IMR-90 (cell line): Measurements from ENCODE around the gene GTF2H3. TPM values are rescaled to one million over a fixed set of nuclear protein-coding genes. Genes with fewer than 3 reads are reported as not detected.

ENCODE experiments used
- ATAC-seq: fragments of 200-7000 bp; cut with Tn5 transposase; 2 replicates; pipeline ENCODE4 v1.9.1; 2020; ENCODE audit warnings: low read depth, mild to moderate bottlenecking, moderate library complexity
- BruUV-seq: library from RNA; stranded (reverse); fragments of 400-500 nt; replicated peaks from 2 replicates; lab custom pipeline; 2021; lab: Mats Ljungman, UMichigan
- CTCF ChIA-PET: fragments of 300-600 bp; formaldehyde crosslinking; extraction: SDS; loops from one replicate; lab custom pipeline; 2021; ENCODE audit warnings: antibody characterized with exemption; lab: Yijun Ruan, JAX
- POLR2A ChIA-PET: fragments of 300-600 bp; sonication (Branson Sonifier 250); formaldehyde crosslinking; loops from one replicate; lab custom pipeline; 2022; ENCODE audit warnings: antibody characterized with exemption; ENCODE audit not compliant: unreplicated experiment; lab: Charles Lee
- DNase-seq: peaks from one replicate; pipeline ENCODE4 v3.0.0; 2013
- H2AFZ ChIP-seq: replicated peaks from 2 replicates; pipeline ENCODE3; 2013; ENCODE audit warnings: low read length, mild to moderate bottlenecking; ENCODE audit not compliant: poor library complexity
- H2AK5ac ChIP-seq: 2 replicates; pipeline ENCODE4 v1.6.1; 2013; ENCODE audit warnings: low read depth, low read length, inconsistent platforms
- H2AK9ac ChIP-seq: replicated peaks from 2 replicates; pipeline ENCODE3; 2013; ENCODE audit warnings: mild to moderate bottlenecking, low read depth, low read length, moderate library complexity; ENCODE audit not compliant: poor library complexity
- H2BK120ac ChIP-seq: 2 replicates; pipeline ENCODE4 v1.6.1; 2013; ENCODE audit warnings: low read depth, low read length, inconsistent platforms
- H2BK15ac ChIP-seq: 3 replicates; pipeline ENCODE4 v1.6.1; 2013; ENCODE audit warnings: low read depth, low read length, inconsistent platforms
- H2BK20ac ChIP-seq: 2 replicates; pipeline ENCODE4 v1.6.1; 2013; ENCODE audit warnings: low read depth, mild to moderate bottlenecking, inconsistent platforms, low read length, moderate library complexity
- H2BK5ac ChIP-seq: 2 replicates; pipeline ENCODE4 v1.6.1; 2013; ENCODE audit warnings: mild to moderate bottlenecking, low read depth, low read length, inconsistent platforms; ENCODE audit not compliant: poor library complexity, severe bottlenecking
- H3K14ac ChIP-seq: replicated peaks from 2 replicates; pipeline ENCODE4 v1.6.1; 2013; ENCODE audit warnings: low read depth, low read length, inconsistent platforms
- H3K18ac ChIP-seq: 2 replicates; pipeline ENCODE4 v1.6.1; 2013; ENCODE audit warnings: low read depth, low read length, control low read depth
- H3K23ac ChIP-seq: 2 replicates; pipeline ENCODE4 v1.6.1; 2013; ENCODE audit warnings: low read depth, low read length, inconsistent platforms
- H3K27ac ChIP-seq: 2 replicates; pipeline ENCODE4 v1.5.1; 2013; ENCODE audit warnings: mild to moderate bottlenecking, control low read depth, low read length; ENCODE audit not compliant: insufficient read depth
- H3K27me3 ChIP-seq: 2 replicates; pipeline ENCODE4 v1.6.1; 2013; ENCODE audit warnings: low read length; ENCODE audit not compliant: control insufficient read depth, insufficient read depth
- H3K36me3 ChIP-seq: 2 replicates; pipeline ENCODE4 v1.6.1; 2013; ENCODE audit warnings: low read length, mixed read lengths; ENCODE audit not compliant: control insufficient read depth, insufficient read depth
- H3K4ac ChIP-seq: 2 replicates; pipeline ENCODE4 v1.6.1; 2013; ENCODE audit warnings: low read depth, low read length, inconsistent platforms
- H3K4me1 ChIP-seq: 2 replicates; pipeline ENCODE4 v1.6.1; 2013; ENCODE audit warnings: low read length, mixed read lengths; ENCODE audit not compliant: control insufficient read depth, insufficient read depth
- H3K4me2 ChIP-seq: 2 replicates; pipeline ENCODE4 v1.6.1; 2013; ENCODE audit warnings: low read depth, mild to moderate bottlenecking, control low read depth, low read length, moderate library complexity
- H3K4me3 ChIP-seq: 2 replicates; pipeline ENCODE4 v1.5.1; 2013; ENCODE audit warnings: low read depth, mild to moderate bottlenecking, control low read depth, low read length, moderate library complexity; ENCODE audit not compliant: insufficient read depth
- H3K56ac ChIP-seq: 2 replicates; pipeline ENCODE4 v1.6.1; 2013; ENCODE audit warnings: low read length, inconsistent platforms; ENCODE audit not compliant: insufficient read depth; ENCODE audit errors: extremely low read depth
- H3K79me1 ChIP-seq, 2 experiments: 2 replicates each; pipeline ENCODE4 v1.6.1; 2013; ENCODE audit warnings: low read length in 2 of 2, inconsistent platforms in 1 of 2, low read depth in 1 of 2
- H3K9ac ChIP-seq: 2 replicates; pipeline ENCODE4 v1.6.1; 2013; ENCODE audit warnings: low read depth, low read length, control low read depth
- H3K9me1 ChIP-seq: 2 replicates; pipeline ENCODE4 v1.6.1; 2013; ENCODE audit warnings: low read length, inconsistent platforms; ENCODE audit not compliant: insufficient read depth
- H3K9me3 ChIP-seq: 2 replicates; pipeline ENCODE4 v1.6.1; 2013; ENCODE audit warnings: low read length; ENCODE audit not compliant: control insufficient read depth, insufficient read depth
- H4K20me1 ChIP-seq: 2 replicates; pipeline ENCODE4 v1.6.1; 2013; ENCODE audit warnings: low read length, inconsistent platforms; ENCODE audit not compliant: insufficient read depth
- H4K5ac ChIP-seq: 2 replicates; pipeline ENCODE4 v1.6.1; 2013; ENCODE audit warnings: mild to moderate bottlenecking, low read depth, low read length, control low read depth
- H4K8ac ChIP-seq, 2 experiments: 2 replicates each; pipeline ENCODE4 v1.6.1; 2013; ENCODE audit warnings: low read depth in 2 of 2, low read length in 2 of 2, control low read depth in 1 of 2, inconsistent platforms in 1 of 2
- H4K91ac ChIP-seq: 2 replicates; pipeline ENCODE4 v1.6.1; 2013; ENCODE audit warnings: low read depth, low read length, inconsistent platforms; ENCODE audit not compliant: insufficient read depth
- MAFK ChIP-seq: IDR thresholded peaks from 2 replicates; pipeline ENCODE4 v1.6.1; 2012; ENCODE audit warnings: low read depth, low read length, improper control_type of control experiment
- MXI1 ChIP-seq: IDR thresholded peaks from 2 replicates; pipeline ENCODE4 v1.6.1; 2012; ENCODE audit warnings: low read depth, mild to moderate bottlenecking, low read length, moderate library complexity, borderline replicate concordance
- RFX5 ChIP-seq: IDR thresholded peaks from 2 replicates; pipeline ENCODE4 v1.8.0; 2012; ENCODE audit warnings: low read depth, mild to moderate bottlenecking, low read length, moderate library complexity
- WGBS, 2 experiments: methylation state at CpG; one replicate each; pipeline versions ENCODE4 v1.1.5 to v1.1.7; 2013; ENCODE audit warnings: missing lambda C conversion rate in 2 of 2; ENCODE audit not compliant: insufficient read length in 1 of 2; ENCODE audit errors: extremely low coverage in 2 of 2; 5-methylcytosine and 5-hydroxymethylcytosine counted together
- dilution Hi-C: fragments of 300-500 bp; cut with HindIII; formaldehyde crosslinking; loops from one replicate; pipeline ENCODE4 v1.14.3; 2018; ENCODE audit warnings: low sequenced_read_pairs; ENCODE audit not compliant: unreplicated experiment
- in situ Hi-C: fragments of 300-500 bp; cut with MboI; formaldehyde crosslinking; loops from 3 replicates; pipeline ENCODE4 v1.14.3; 2019; ENCODE audit warnings: low sequenced_read_pairs, inconsistent platforms, mixed read lengths
- intact Hi-C: fragments of 100-400 bp; cut with micrococcal nuclease; formaldehyde crosslinking; loops from 2 replicates; pipeline ENCODE4 v1.10.0; 2022
- polyA plus RNA-seq, 3 experiments: library from polyadenylated mRNA; depleted of rRNA; stranded (reverse); fragments of >200 nt; gene quantifications; 2 replicates each; pipeline ENCODE4 v1.2.3, GENCODE V29; 2012; ENCODE audit warnings: low replicate concordance in 1 of 3
- total RNA-seq: library from RNA; depleted of rRNA; stranded (reverse); fragments of >200 nt; gene quantifications from 2 replicates; pipeline ENCODE4 v1.2.3, GENCODE V29; 2012

GTF2H3 gene
- total and polyA plus RNA-seq, 2 of the 4 experiments (the other 2 are of a cell fraction) = 22.2 to 80.3 TPM

- Histone ChIP-seq H4K5ac (no peak overlapping the region), H3K4ac (no peak overlapping the region), H2BK15ac (no peak overlapping the region), H3K9ac (no peak overlapping the region), H3K4me2 (no peak overlapping the region), H4K20me1 (peaks cover 38% of the 10 kb centered on the region), H3K23ac (no peak overlapping the region), H3K27ac (no peak overlapping the region), H3K9me3 (no peaks in the 10 kb centered on the region), H2AFZ (no peak overlapping the region), H2AK9ac (no peak overlapping the region), H3K36me3 (peaks cover 26% of the 10 kb centered on the region), H3K4me1 (peaks cover 2% of the 10 kb centered on the region; the same call in 1 of the 2 replicates), H3K18ac (no peak overlapping the region), H3K4me3 (no peak overlapping the region), H2AK5ac (no peak overlapping the region), H2BK120ac (no peak overlapping the region), H4K8ac (no peak overlapping the region), H3K27me3 (no peaks in the 10 kb centered on the region), H2BK5ac (no peak overlapping the region), H2BK20ac (no peak overlapping the region), H3K56ac (no peak overlapping the region), H3K14ac (no peak overlapping the region), H3K79me1 (peaks cover 21 to 49% of the 10 kb centered on the region in 2 experiments), H3K9me1 (no peaks in the 10 kb centered on the region), H4K91ac (no peak overlapping the region)
- DNase-seq = no peak
- in situ Hi-C loops (no loop called here), dilution Hi-C loops (no loop called here), intact Hi-C loops (no loop called here)
- no peak for ATAC-seq
- BruUV-seq = TSS peak; percentile 98
- no peak for TF ChIP-seq MXI1
- no peak for TF ChIP-seq RFX5
- peak; percentile 32; the same call in 1 of the 2 replicates for TF ChIP-seq MAFK
- CTCF ChIA-PET = no interaction called here
- WGBS, 2 experiments = 90% methylated on average over 3 of the region's 3 CpGs; no CpG with 5 or more reads in 1 of the 2 experiments
- POLR2A ChIA-PET = no interaction called here
Observed at GRCh38 chr12:123597100-123597499, 36.5 kb upstream of the GTF2H3 start.
